ENCODE data around the gene C12orf43. TPM values are rescaled to one million over a fixed set of nuclear protein-coding genes. Genes with fewer than 3 reads are reported as not detected.

Gene C12orf43
- total RNA-seq, 2 donors from 2014 or later = 8.8 to 12.1 TPM

- TF ChIP-seq CTCF (IDR thresholded peaks at IDR 0.05) = no peak
- H3K9me3 ChIP-seq = no peaks in the 10 kb centered on the region
- no peaks in the 10 kb centered on the region for H3K36me3 ChIP-seq
- no peak for DNase-seq (ENCODE audit: low spot score)
- no peaks in the 10 kb centered on the region for H3K4me1 ChIP-seq
- no peaks in the 10 kb centered on the region for H3K27me3 ChIP-seq
- H3K27ac ChIP-seq = no peak overlapping the region
- H3K4me3 ChIP-seq = no peak overlapping the region
Observed at GRCh38 chr12:120980800-120981368, 35.4 kb downstream of the C12orf43 start.

- no peak for TF ChIP-seq CTCF (IDR thresholded peaks at IDR 0.05)
- Histone ChIP-seq H3K9me3 (no peaks in the 10 kb centered on the region), H3K36me3 (no peaks in the 10 kb centered on the region), H3K4me1 (no peaks in the 10 kb centered on the region), H3K27ac (no peak overlapping the region), H3K27me3 (no peaks in the 10 kb centered on the region), H3K4me3 (no peak overlapping the region)
- no peak for DNase-seq (ENCODE audit: low spot score)
Observed at GRCh38 chr12:120979862-120980696, 36.2 kb downstream of the C12orf43 start.

- DNase-seq (ENCODE audit: low spot score) = no peak
- H3K4me3 ChIP-seq = no peak overlapping the region
- no peak overlapping the region for H3K27ac ChIP-seq
- no peaks in the 10 kb centered on the region for H3K9me3 ChIP-seq
- TF ChIP-seq CTCF (IDR thresholded peaks at IDR 0.05) = no peak
- no peaks in the 10 kb centered on the region for H3K36me3 ChIP-seq
- no peaks in the 10 kb centered on the region for H3K4me1 ChIP-seq
- H3K27me3 ChIP-seq = no peaks in the 10 kb centered on the region
Observed at GRCh38 chr12:120979220-120979861, 36.9 kb downstream of the C12orf43 start.

- Histone ChIP-seq H3K27ac (no peak within 1 kb of the TSS), H3K4me3 (no peak within 1 kb of the TSS), H3K36me3 (no peaks in the 10 kb centered on the region), H3K4me1 (no peaks in the 10 kb centered on the region), H3K27me3 (no peaks in the 10 kb centered on the region), H3K9me3 (no peaks in the 10 kb centered on the region)
- DNase-seq (ENCODE audit: low spot score) = no peak
- no peak for TF ChIP-seq CTCF (IDR thresholded peaks at IDR 0.05)
Observed at GRCh38 chr12:120978296-120979219, 37.7 kb downstream of the C12orf43 start, which contains the start of gene HNF1A. Gene HNF1A (plus strand): TSS chr12:120978543. CDS start chr12:120978769, 226 bp downstream.

- no peak overlapping the region for H3K27ac ChIP-seq
Observed at GRCh38 chr12:120977531-120978295, 38.6 kb downstream of the C12orf43 start.

More at GRCh38 chr12:120977531-120978295, 38.6 kb downstream of the C12orf43 start:
- no peaks in the 10 kb centered on the region for H3K36me3 ChIP-seq
- no peaks in the 10 kb centered on the region for H3K4me1 ChIP-seq
- no peaks in the 10 kb centered on the region for H3K9me3 ChIP-seq
- no peak for TF ChIP-seq CTCF (IDR thresholded peaks at IDR 0.05)
- H3K4me3 ChIP-seq = no peak overlapping the region
- no peaks in the 10 kb centered on the region for H3K27me3 ChIP-seq
- DNase-seq (ENCODE audit: low spot score) = no peak

All from right atrium auricular region (tissue), 2 donors.